PC-3 (cell line): ENCODE measurements around the gene HYDIN.

Experiments
- CTCF ChIP-seq: fragments of 300-600 bp; sonication (generic); conservative IDR thresholded peaks from 2 replicates; pipeline ENCODE4 v1.5.1; 2017; ENCODE audit warnings: antibody characterized with exemption, low read depth, mild to moderate bottlenecking, low read length
- EZH2 ChIP-seq: fragments of 300-600 bp; sonication (generic); IDR thresholded peaks from one replicate; pipeline ENCODE4 v1.6.1; 2017; ENCODE audit warnings: antibody characterized with exemption, mild to moderate bottlenecking, low read length; ENCODE audit not compliant: unreplicated experiment

- TF ChIP-seq CTCF (no peak), EZH2 (no peak)
Observed at GRCh38 chr16:70804153-70804733, 426.3 kb downstream of the HYDIN start.
